Upper lobe of right lung (tissue), 1 donor: ENCODE measurements around the gene HASPIN. TPM values are rescaled to one million over a fixed set of nuclear protein-coding genes. Genes with fewer than 3 reads are reported as not detected.
"Not testable (repeated sequence)": the region's sequence is repeated elsewhere in the genome, so short reads cannot be mapped to it uniquely, and the experiment has no call there.

ENCODE experiments used
- ATAC-seq: fragments of 200-7000 bp; cut with Tn5 transposase; one replicate; pipeline ENCODE4 v1.9.1; 2020; ENCODE audit warnings: mild to moderate bottlenecking, moderate library complexity
- DNase-seq: peaks from one replicate; pipeline ENCODE4 v3.0.0-alpha.2; 2020
- H3K27ac ChIP-seq: fragments of 200-600 bp; one replicate; pipeline ENCODE4 v1.8.0; 2022
- H3K27me3 ChIP-seq: fragments of 200-600 bp; one replicate; pipeline ENCODE4 v1.8.0; 2022; ENCODE audit warnings: mild to moderate bottlenecking
- H3K36me3 ChIP-seq: fragments of 200-600 bp; one replicate; pipeline ENCODE4 v1.8.0; 2022
- H3K4me1 ChIP-seq: fragments of 200-600 bp; one replicate; pipeline ENCODE4 v1.8.0; 2022
- H3K4me3 ChIP-seq: fragments of 200-600 bp; one replicate; pipeline ENCODE4 v1.8.0; 2022; ENCODE audit warnings: mild to moderate bottlenecking
- H3K9me3 ChIP-seq: fragments of 200-600 bp; one replicate; pipeline ENCODE4 v1.8.0; 2022
- CTCF ChIP-seq: fragments of 200-600 bp; IDR thresholded peaks from one replicate; pipeline ENCODE4 v1.8.0; 2022; ENCODE audit warnings: antibody characterized with exemption
- intact Hi-C: fragments of 100-400 bp; cut with DNase I; formaldehyde crosslinking; loops from one replicate; pipeline ENCODE4 v1.11.0; 2022
- total RNA-seq: library from RNA; stranded (reverse); fragmentation: NEBNext Ultra II Directional; extraction: Animal tissue kit (Norgen Biotek cat#: 25700); gene quantifications from one replicate; pipeline ENCODE4 v1.2.1, GENCODE V29; 2021
- donor health status: DM: no; HTN: yes; CAD: no; lungs with severe emphysema.

HASPIN gene
- total RNA-seq, 1 donor from 2014 or later = 0.41 TPM

DNA sequence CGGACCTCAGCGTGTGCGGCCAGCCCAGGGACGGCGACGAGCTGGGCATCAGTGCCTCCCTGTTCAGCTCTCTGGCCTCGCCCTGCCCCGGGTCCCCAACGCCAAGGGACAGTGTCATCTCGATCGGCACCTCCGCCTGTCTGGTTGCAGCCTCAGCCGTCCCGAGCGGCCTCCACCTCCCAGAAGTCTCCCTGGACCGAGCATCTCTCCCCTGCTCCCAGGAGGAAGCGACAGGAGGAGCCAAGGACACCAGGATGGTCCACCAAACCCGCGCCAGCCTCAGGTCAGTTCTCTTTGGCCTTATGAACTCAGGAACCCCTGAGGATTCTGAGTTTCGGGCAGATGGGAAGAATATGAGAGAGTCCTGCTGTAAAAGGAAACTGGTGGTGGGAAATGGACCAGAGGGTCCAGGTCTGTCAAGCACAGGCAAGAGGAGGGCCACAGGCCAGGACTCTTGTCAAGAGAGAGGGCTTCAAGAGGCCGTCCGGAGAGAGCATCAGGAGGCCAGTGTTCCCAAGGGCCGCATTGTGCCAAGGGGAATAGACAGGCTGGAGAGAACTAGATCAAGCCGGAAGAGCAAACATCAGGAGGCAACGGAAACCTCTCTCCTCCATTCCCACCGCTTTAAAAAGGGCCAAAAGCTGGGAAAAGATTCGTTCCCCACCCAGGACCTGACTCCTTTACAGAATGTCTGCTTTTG lies 825 bp downstream of the HASPIN start:
- DNase-seq = no peak
- no peaks in the 10 kb centered on the region for H3K27me3 ChIP-seq
- H3K4me3 ChIP-seq = peak overlapping the region; percentile 96
- H3K9me3 ChIP-seq = no peaks in the 10 kb centered on the region
- no peak for ATAC-seq
- no peaks in the 10 kb centered on the region for H3K36me3 ChIP-seq
- peaks cover 32% of the 10 kb centered on the region for H3K4me1 ChIP-seq
- TF ChIP-seq CTCF = no peak
- intact Hi-C loops = no loop called here
- no peak overlapping the region for H3K27ac ChIP-seq

GRCh38 chr17:3727041-3727440 lies 3.3 kb downstream of the HASPIN start:
- H3K4me1 ChIP-seq = peaks cover 15% of the 10 kb centered on the region
- intact Hi-C loops = no loop called here
- H3K9me3 ChIP-seq = no peaks in the 10 kb centered on the region
- TF ChIP-seq CTCF = no peak
- H3K27ac ChIP-seq = no peak overlapping the region
- no peaks in the 10 kb centered on the region for H3K36me3 ChIP-seq
- ATAC-seq = no peak
- DNase-seq = no peak
- H3K4me3 ChIP-seq = no peak overlapping the region
- H3K27me3 ChIP-seq = no peaks in the 10 kb centered on the region

DNA sequence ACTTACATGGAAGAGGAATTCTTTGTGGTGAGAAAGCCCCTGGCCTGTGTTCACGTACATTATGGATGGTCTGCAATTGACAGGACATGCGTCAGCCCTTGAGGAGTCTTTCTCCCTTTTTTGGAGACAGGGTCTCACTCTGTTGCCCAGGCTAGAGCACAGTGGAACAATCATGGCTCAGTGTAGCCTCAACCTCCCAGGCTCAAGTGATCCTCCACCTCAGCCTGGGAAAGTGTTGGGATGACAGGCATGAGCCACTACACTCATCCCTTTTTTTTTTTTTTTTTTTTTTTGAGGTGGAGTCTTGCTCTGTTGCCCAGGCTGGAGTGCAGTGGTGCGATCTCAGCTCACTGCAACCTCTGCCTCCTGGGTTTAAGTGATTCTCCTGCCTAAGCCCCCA lies 4.4 kb downstream of the HASPIN start:
- intact Hi-C loops, H3K9me3 ChIP-seq, H3K27ac ChIP-seq, H3K36me3 ChIP-seq, ATAC-seq, H3K4me1 ChIP-seq, H3K27me3 ChIP-seq, DNase-seq, H3K4me3 ChIP-seq: not testable (repeated sequence)

- no peak overlapping the region for H3K4me3 ChIP-seq
- TF ChIP-seq CTCF = no peak
- intact Hi-C loops = no loop called here
- no peaks in the 10 kb centered on the region for H3K36me3 ChIP-seq
- H3K27me3 ChIP-seq = no peaks in the 10 kb centered on the region
- no peak for ATAC-seq
- no peaks in the 10 kb centered on the region for H3K4me1 ChIP-seq
- DNase-seq = no peak
- H3K27ac ChIP-seq = no peak overlapping the region
- H3K9me3 ChIP-seq = no peaks in the 10 kb centered on the region
These were observed 6.2 kb downstream of the HASPIN start for GRCh38 chr17:3729881-3730280.

GRCh38 chr17:3730881-3731429 lies 7.3 kb downstream of the HASPIN start:
- intact Hi-C loops = no loop called here
- DNase-seq = no peak
- Histone ChIP-seq H3K36me3 (no peaks in the 10 kb centered on the region), H3K4me3 (no peak overlapping the region), H3K27ac (no peak overlapping the region), H3K4me1 (no peaks in the 10 kb centered on the region), H3K27me3 (no peaks in the 10 kb centered on the region), H3K9me3 (no peaks in the 10 kb centered on the region)
- no peak for ATAC-seq
- TF ChIP-seq CTCF = no peak

DNA sequence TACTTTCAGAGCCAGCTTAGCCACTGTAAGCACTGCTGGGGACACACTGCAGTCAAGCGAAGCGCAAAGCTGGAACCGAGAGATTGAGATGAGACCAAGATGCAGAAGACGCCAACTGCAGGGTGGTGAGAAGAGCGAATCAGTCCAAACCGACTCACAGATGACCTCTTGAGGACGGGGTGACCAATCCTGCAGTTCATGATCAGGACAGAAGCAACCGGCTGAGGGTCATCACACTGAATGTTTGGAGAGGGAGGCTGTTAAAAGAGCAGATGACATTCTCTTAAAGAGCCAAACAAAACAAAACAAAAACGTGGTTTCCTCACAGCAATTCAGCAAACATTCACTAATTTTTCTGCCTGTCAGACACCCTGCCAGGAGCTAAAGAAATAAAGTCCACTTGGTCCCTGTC lies 8.5 kb downstream of the HASPIN start:
- Histone ChIP-seq H3K9me3 (no peaks in the 10 kb centered on the region), H3K4me3 (no peak overlapping the region), H3K36me3 (no peaks in the 10 kb centered on the region), H3K27ac (no peak overlapping the region), H3K4me1 (no peaks in the 10 kb centered on the region), H3K27me3 (no peaks in the 10 kb centered on the region)
- DNase-seq = no peak
- ATAC-seq = peak; percentile 42
- intact Hi-C loops = no loop called here
- no peak for TF ChIP-seq CTCF

DNA sequence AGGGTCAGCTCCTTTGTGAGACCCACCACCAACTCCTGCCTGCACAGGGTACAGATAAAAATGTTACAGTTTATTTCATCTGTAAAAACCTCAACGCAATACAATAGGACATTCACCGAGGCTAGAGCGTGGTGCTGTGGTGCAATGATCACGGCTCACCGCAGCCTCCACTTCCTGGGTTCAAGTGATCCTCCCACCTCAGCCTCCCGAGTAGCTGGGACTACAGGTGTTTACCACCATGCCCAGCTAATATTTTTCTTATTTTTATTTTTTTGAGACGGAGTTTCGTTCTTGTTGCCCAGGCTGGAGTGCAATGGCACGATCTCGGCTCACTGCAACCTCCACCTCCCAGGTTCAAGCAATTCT lies 11.2 kb downstream of the HASPIN start:
- H3K27ac ChIP-seq, intact Hi-C loops, DNase-seq, H3K36me3 ChIP-seq, ATAC-seq, H3K4me3 ChIP-seq, H3K27me3 ChIP-seq, H3K9me3 ChIP-seq: not testable (repeated sequence)
- peaks cover 11% of the 10 kb centered on the region for H3K4me1 ChIP-seq
